Effector CD8-positive, alpha-beta T cell (primary cell): ENCODE data around the gene FAT2.
"Not testable (repeated sequence)": the region's sequence is repeated elsewhere in the genome, so short reads cannot be mapped to it uniquely, and the experiment has no call there.

Experiments
- DNase-seq: peaks from one replicate; lab custom pipeline; 2025; lab: John Stamatoyannopoulos, UW

The FAT2 gene

DNA sequence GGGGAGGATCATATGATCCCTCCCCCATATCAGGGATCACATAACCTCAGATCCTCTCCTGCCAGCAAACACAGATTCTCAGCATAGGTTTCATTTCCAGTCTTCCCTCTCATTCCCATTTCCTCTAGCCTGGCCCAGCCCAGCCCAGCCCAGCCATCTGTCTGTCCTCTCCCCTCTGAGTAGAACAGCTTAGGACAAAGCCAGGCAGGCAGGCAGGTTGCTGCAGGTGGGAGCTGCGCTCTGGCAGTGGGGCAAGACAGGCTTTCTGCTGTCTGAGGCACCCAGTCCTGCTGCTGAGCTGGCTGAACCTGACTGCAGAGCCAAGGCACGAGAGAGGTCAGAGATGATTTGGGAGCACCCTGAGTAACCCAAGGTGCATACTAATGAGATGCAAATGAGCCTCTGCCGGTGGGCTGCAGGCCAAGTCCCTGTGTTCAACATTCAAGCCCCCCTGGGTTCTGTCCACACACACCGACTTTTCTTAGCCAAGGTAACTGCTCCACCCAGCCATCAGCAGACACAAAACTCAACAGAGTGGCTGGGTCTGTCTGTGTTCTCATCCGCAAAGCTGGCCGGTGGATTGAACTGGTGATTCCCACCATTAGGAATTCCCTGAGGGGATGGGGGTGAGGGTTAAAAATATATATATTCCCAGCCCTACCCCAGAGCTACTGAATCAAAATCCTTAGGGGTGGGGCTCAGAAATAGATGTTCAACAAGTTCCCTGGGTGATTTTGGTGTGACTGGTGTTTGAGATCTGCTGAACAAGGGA is 9.1 kb downstream of the FAT2 start:
- DNase-seq, result no peak

DNA sequence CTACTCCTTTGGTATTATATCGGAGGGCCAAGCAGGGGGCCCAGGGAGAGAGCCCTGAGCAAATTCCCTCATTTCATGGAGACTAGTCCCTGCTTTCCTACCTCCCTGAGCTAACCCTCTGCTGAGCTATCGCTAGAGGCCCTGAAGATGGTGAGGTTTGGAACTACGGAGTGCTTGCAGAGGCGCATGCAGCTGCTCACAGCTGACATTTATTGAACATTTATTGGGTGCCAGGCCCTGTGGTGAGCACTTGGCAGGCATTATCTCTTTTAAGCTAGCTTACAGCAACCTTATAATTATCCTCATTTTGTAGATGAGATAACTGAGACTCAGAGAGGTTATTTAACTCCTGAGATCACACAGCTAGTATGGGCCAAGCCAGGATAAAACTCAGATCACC is 9.8 kb downstream of the FAT2 start:
- no peak for DNase-seq

DNA sequence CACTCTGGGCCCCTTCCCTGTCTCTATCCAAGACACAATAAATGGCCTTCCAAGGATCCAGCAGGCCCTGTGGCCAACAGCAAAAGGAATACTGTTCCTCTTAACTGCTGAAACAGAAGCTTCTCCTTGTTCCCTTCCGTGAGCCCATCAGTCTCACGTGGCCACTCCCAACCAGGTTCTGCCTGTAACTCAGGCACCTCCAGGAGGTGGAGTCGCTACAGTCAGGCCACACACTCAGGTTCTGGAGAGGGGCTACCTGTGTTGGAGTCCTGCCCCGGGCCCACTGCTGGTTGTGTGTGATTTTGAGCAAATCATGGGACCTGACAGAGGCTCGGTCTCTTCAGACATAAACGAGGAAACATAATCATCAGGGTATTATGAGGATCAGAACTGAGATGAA is 10.3 kb downstream of the FAT2 start:
- no peak for DNase-seq

DNA sequence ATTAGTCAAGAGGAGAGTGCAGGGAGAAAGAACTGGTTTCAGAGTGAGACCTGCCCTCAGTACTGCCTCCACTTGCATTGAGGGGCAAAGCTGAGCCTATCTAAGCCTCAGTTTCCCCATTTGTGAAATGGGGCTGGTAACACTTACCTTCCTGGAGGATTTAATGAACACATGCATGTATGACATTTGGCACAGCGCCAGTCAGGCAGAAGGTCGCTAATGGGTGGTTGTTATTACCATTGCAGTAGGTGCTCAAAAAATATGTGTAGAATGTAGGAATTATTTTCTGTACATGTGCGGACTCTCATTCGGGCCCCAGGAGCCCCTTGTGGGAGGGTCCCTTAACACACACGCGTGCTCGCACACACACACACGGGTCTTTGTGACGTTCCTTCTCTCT is 10.9 kb downstream of the FAT2 start:
- no peak for DNase-seq

DNA sequence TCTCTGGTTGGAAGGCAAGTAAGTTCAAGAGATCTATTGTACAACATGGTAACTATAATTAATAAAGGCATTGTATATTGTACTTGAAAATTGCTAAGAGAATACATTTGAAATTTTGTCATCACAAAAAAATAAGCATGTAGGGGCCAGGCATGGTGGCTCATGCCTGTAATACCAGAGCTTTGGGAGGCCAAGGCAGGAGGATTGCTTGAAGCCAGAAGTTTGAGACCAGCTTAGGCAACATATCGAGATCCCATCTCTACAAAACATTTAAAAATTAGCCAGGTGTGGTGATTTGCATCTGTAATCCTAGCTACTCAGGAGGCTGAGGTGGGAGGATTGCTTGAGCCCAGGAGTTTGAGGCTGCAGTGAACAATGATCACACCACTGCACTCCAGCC is 12.0 kb downstream of the FAT2 start:
- DNase-seq, result not testable (repeated sequence)

DNA sequence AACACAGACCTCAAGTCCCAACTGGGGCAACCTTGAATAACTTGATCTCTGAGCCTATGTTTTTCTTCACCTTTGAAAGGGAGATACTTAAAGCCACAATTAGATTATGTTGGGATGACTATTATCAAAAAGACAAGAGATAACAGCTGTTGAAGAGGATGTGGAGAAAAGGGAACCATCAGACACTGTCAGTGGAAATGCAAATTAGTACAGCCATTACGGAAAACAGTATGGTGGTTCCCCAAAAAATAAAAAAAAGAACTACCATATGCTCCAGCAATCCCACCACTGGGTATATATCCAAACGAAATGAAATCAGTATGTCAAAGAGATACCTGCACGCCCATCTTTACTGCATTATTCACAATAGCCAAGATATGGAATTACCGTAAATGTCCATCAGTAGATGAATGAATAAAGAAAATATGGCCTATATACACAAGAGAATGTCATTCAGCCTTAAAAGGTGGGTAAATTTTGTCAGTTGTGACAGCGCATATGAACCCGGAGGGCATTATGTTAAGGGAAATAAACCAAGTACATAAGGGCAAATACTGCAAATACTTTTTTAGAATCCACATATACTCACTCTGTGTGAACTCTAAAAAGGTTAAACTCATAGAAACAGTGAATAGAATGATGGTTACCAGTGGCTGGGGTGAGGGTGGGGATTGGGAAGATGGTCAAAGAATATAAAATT is 12.7 kb downstream of the FAT2 start:
- no peak for DNase-seq

DNA sequence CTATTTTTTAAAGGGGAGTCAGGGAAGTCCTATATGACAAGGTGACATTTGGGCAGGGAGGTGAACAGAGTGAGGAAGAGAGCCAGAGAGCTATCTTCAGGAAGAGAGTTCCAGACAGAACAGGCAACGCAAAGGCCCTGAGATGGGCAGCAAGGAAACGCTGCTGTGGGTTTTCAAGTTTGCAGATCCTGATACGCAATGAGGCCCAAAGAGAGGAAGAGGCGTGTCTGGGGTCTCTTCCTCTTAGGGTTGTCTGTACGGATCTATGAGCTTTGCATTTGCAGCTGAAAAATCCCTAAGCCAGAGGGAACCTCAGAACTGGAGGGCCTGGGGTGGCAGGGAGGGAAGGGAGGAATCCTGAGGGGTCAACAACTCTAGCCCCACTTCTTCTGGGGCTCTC is 13.6 kb downstream of the FAT2 start:
- no peak for DNase-seq

DNA sequence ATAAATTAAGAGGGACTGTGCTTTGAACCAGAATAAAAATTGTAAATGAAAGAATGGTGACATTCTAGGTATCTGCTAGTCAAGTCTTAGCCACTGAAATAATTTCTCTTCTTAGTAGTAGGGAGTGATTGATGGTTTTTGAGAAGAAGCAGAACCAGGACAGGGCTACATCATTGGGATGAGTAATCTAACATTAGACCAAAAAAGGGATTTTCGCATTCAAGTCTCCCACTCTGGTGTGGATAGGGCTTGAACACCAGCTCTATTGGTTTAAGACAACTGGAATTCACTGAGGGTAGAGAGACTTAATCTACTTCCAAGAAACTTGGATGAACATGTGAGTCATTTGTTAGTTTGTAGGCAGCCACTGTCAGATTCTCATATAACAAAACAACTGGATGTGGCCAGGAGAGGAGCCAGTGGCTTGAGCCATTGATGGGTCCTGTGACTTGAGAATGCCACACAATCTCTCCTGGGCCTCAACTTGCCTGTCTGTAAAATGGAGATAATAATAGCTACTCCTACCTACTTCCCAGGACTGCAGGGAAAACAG is 16.6 kb downstream of the FAT2 start:
- DNase-seq, result no peak

DNA sequence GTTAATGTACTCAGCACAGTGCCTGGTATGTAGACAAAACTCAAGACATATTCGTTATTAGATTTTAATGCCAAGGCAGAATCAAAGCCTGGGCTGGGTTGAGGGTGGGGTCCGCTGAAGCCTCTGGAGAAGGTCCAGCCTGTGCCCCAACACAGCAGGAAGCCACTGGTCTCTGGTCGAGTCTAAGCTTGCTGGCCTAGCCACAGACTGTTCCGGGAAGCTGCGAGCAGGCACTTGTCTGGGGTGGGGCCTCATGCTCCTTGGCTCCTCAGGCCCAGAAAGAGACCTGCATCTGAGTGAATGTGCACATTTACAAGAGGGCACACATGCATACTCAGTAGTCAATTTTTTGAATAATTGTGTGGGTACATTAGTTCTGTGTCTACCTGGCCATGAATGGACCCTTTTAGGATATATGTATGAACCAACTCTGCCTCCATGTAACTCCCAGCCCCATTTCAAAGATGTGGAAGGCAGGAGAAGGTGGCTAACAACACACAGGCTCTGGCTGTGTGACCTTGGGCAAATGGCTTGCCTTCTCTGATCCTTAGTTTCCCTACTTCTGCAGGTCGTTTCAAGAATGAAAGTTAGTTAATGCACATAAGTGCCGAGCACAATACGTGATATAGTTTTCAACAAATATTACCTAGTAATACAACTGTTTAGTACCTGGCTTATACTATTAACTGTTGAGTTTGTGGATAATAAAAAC is 18.3 kb downstream of the FAT2 start:
- DNase-seq, result no peak

DNA sequence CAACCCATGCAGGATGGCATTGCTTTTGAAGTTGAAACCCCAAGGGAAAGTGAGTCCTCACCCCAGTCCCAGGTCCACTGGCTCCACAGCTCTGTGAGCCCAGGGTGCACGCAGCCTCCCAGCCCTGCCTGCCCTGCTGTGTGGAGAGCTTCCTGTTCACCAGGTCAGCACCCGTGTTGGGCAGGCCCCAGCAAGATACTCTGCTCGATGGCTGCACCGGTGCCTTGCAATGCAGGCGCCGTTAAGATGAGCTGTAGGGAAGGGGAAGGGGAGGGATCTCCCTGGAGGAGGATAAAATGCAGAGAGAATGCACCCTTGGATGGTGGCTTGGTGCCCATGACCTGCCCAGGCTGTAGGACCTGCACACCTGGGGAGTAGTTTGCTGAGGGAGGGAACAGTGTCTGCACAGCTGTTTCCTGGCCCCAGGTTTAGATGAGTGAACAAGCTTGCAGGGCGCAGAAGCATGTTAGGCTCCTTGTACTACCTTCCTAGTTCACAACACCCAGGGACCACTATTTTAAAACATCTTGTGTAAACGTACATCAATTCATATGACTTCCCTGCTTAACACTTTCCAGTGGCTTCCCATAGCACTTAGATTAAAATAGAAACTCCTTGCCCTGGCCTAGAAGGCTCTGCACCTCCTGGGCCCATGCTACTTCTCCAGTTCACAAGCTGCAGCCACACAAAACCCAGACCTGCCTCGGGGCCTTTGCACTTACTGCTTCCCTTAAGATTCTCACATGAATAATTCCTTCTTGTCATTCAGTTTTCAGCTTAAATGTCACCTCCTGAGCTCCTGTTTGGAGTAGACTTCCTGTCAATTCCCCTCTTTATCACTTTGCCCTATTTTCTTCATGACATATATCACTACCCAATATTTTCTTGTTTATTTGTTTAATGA is 19.6 kb downstream of the FAT2 start:
- DNase-seq, result no peak

DNA sequence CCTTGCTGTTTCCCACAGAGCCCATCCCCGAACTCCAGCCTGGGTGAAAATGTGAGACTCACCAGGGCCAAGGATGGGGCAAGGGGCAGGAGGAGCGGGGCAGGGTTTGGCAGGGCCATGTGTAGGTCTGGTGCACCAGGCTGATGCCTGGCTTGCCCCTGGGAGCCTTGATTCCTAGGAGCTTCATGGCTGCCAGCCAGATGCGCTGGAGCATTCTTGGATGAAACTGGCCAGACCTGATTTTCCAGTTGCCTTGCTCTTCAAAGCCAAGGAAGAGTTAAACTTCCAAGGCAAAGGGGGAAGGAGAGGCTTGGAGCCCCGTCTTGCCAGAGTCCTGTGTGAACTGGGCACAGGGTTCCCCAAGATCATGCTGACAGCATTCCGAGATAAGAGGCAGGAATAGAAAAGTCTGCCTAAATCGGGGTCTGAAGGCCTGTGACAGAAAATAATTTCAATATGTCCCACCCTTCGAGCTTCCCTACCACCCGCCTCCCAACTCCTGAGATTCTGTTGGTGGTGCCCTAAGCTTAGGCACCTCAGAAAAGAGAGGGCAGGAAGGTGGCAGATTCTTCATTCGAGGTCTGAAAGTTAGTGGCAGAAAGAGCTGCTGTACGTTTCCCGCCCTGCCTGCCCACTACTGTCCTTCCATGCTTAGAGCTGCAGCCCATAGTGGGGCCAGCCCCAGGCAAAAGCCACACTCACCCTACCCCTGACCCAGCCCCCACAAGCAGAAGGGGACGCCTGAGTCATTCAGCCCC is 20.4 kb downstream of the FAT2 start:
- no peak for DNase-seq

DNA sequence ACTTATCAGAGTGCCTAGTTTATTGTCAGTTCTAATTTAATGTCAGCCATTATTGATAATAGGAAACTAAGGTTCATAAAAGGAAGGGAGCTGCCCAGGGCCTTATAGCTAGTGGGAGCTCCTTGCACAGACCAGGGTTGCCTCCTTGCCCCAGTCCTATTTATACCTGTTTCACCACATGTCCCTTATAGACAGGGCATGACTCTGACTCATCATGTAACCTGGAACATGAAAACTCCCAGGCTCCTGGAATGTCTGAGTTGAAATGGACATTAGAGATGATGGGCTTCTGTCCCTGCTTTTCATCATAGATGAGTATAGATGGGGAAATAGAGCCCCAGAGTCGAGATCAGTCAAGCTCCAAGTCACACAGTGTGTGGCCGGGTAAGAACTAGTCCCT is 21.1 kb downstream of the FAT2 start:
- no peak for DNase-seq

DNA sequence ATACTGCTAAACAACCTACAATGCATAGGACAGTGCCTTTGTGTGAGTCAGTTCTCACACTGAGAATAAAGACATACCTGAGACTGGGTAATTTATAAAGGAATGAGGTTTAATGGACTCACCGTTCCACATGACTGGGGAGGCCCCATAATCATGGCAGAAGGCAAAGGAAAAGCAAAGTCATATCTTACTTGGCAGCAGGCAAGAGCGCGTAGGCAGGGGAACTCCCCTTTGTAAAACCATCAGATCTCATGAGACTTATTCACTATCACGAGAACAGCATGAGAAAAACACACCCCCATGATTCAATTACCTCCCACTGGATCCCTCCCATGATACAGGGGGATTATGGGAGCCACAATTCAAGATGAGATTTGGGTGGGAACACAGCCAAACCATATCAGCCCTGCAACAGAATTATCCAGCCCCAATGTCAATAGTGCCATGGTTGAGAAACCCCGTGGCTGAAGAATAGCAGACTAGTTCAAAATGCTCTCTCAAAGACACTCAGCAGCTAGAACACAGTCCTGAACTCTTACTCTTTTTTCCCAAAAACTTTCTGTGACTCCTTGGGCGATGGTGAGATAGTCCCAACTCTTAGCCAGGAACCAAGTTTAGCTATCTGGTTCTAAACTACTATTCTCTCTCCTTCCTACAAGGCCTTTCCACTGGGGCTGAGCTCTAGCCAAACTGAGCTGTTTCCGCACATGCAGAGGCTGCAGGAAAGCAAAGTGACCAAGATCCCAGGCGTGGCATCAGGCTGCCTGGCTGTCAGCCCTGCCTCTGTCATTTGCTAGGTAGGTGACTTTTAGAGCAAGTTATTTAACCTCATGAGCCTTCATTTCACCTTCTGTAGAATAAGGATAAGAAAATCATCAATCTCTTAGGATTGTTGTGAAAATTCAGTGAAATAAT is 21.7 kb downstream of the FAT2 start:
- no peak for DNase-seq

DNA sequence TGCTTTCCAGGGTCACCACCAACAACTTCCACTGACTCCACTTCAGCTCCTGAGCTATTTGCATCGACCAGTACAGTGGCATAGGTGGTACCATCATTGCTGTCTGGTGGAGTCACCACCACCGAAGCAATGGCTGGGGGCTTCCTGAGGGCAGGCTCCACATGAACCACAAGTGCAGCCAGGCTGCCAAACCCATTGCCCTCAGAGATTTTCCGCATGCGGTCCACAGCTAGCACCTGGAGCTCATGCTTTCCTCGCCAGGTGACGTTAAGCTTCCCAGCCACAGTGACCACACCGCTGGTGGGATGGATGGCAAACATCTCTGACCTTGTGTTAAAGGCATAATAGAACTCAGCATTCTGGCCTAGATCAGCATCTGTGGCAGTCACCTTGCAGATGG is 23.1 kb downstream of the FAT2 start:
- DNase-seq, result no peak

DNA sequence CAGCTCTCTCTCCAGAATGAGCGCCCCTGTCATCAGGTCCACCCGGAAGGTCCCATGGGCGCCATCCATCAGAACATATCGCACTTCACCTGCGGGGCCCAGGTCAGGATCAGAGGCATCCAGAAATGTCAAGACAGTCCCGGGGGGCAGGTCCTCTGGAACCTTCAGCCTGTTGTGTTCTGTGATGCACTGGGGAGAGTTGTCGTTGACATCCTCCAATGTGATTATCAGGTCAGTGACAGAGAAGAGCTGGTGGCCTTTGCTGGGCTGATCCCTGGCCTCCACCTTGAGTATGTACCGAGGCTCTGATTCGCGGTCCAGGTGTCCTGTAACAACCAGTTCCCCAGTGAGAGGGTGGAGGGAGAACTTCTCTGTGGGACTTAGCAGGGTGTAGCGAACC is 25.2 kb downstream of the FAT2 start:
- no peak for DNase-seq

DNA sequence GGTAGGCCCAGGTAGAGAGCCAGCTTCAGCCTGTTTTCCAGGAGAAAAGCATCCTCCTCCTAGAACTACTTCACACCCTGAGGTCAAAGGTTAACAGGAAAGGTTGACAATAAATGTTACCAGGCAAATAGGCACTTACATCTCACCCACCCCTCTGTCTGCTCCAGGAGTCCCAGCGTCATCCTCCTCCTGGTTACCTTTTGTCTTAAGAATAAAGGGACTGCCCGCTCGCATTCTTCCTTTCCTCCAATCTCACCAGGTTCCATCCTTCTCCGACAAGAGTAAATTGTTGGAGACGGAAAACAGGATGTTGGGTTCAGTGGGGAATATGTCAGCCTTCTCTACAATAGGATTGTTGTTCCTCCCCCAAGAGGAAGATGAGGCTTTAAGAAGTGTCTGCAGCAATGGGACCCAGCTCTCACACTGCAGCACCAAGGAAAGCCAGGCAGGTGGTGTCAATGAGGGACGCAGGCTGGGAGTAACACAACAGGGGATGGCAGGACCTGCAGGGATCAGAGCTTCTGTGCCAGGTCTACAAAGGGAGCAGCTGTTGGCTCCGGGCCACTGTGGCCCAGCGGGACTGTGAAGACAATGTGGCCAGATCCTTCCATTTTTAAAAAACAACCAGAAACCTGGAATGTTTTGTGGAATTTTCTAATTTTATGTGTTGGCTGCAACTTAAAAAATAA is 29.0 kb downstream of the FAT2 start:
- DNase-seq, result no peak

DNA sequence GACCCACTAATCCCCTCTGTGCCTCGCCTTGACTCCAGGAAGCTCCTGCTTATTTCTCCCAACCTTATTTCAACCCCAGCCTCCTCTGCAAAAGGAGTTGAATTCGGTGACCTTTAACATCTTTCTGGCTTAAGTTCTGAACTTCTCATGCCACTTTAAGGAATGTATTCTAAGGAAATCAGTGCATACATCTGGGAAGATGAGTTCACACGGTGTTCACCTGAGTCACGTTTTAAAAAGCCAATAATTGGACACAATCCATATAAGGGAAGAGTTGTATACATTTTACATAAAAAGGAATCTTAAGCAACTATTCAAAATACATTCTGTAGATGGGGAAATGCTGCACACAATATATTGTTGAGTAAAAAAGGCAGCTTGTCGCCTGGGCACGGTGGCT is 33.2 kb downstream of the FAT2 start:
- DNase-seq, result no peak

DNA sequence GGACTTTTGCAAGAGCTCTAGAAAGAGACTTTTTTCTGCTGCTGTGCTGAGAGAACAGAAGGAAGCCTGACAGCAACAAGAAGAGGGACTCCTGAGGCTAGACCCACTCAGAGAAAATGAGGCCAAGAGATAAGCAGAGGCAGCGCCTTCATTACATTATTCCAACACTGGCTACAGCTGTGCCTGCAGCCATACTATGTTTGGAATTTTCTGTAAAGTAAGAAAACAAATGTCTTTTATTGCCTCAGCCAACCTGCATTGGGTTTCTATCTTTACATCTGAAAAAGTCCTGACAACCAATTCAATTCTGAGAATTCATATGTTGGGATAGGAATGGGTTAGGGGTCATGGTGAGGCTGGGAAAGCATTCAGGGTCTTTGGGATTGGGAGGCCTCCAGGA is 33.7 kb downstream of the FAT2 start:
- DNase-seq, result no peak

DNA sequence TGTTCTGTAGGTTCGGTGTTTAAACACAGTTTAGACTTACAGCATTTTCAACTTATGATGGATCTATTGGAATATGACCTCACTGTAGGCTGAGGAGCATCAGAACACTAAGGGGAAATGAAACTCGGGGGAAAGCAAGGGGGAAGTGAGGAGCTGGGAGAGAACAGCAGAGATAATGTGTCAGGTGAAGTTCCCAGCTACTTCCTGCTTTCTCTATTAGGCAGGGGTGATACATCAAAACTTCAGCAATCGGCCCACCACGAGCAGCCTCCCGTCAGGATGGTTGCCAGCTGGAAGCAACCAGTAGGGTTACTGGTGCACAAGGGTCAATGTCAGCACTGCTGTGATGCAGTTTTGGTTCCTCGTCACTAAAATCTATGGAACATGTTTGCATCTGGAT is 34.3 kb downstream of the FAT2 start:
- no peak for DNase-seq
